ENCODE measurements around the gene SLU7. TPM values are rescaled to one million over a fixed set of nuclear protein-coding genes. Genes with fewer than 3 reads are reported as not detected.

Gene SLU7
- total RNA-seq, 1 experiment from 2014 or later = 33.3 TPM

- no CpG with 5 or more reads among the region's 4 CpGs for WGBS (ENCODE audit: extremely low coverage, insufficient read length, low lambda C conversion rate)
- Histone ChIP-seq H3K79me1 (ENCODE audit: insufficient read depth, low read depth, low read length, poor library complexity, severe bottlenecking) (no peaks in the 10 kb centered on the region), H3K9ac (ENCODE audit: extremely low read depth, insufficient read length, low read length) (no peak overlapping the region), H3K9me3 (ENCODE audit: control insufficient read depth, low read depth, low read length) (no peaks in the 10 kb centered on the region), H3K79me2 (ENCODE audit: insufficient read depth, low read length) (no peaks in the 10 kb centered on the region), H4K5ac (ENCODE audit: insufficient read length, low read depth, low read length) (no peak overlapping the region), H3K18ac (ENCODE audit: insufficient read length, low read depth, low read length) (no peak overlapping the region), H4K20me1 (ENCODE audit: control insufficient read depth, insufficient read depth, insufficient read length) (no peaks in the 10 kb centered on the region), H3K27me3 (ENCODE audit: insufficient read depth, low read length) (no peaks in the 10 kb centered on the region), H2AFZ (ENCODE audit: low read length) (no peak overlapping the region), H2BK120ac (ENCODE audit: low read depth, low read length, poor library complexity, severe bottlenecking) (no peak overlapping the region), H3T11ph (ENCODE audit: low read length) (no peak overlapping the region), H4K91ac (ENCODE audit: insufficient read length, low read depth, low read length) (no peak overlapping the region), H3K27ac (ENCODE audit: insufficient read length, low read depth, low read length) (no peak overlapping the region), H2BK12ac (ENCODE audit: insufficient read length, low read depth, low read length) (no peak overlapping the region), H3K14ac (ENCODE audit: insufficient read depth, low read length) (no peak overlapping the region), H4K8ac (replicated peaks; ENCODE audit: insufficient read length, low read depth, low read length) (no peak overlapping the region), H3K56ac (ENCODE audit: insufficient read length, low read depth, low read length) (no peak overlapping the region), H3K4ac (ENCODE audit: low read depth, low read length) (no peak overlapping the region), H2BK5ac (ENCODE audit: insufficient read length, low read length) (no peak overlapping the region), H3K23me2 (ENCODE audit: insufficient read length, low read depth, low read length, poor library complexity, severe bottlenecking) (no peaks in the 10 kb centered on the region), H2BK15ac (ENCODE audit: low read depth, low read length) (no peak overlapping the region), H3K4me1 (ENCODE audit: insufficient read depth, low read length) (no peaks in the 10 kb centered on the region), H2AK5ac (ENCODE audit: insufficient read length, low read length) (no peak overlapping the region), H2BK20ac (ENCODE audit: low read depth, low read length, poor library complexity, severe bottlenecking) (no peak overlapping the region), H3K4me2 (ENCODE audit: insufficient read depth, insufficient read length, low read length) (no peak overlapping the region), H3K23ac (ENCODE audit: insufficient read length, low read depth, low read length) (no peak overlapping the region)
- peaks cover 0 to 4% (median 0%) of the 10 kb centered on the region in 3 experiments; a peak in 2 of 7 replicates for H3K36me3 Mint-ChIP-seq (ENCODE audit: insufficient read depth in 1 of 3, low read depth in 3 of 3)
- DNase-seq = no peak
- peaks cover 5% of the 10 kb centered on the region for H3K27me3 Mint-ChIP-seq (ENCODE audit: low read depth)
- no peak overlapping the region for H3K4me3 Mint-ChIP-seq
- no peaks in the 10 kb centered on the region for H3K9me3 Mint-ChIP-seq
- no peak for TF ChIP-seq CTCF (conservative IDR thresholded peaks at IDR 0.05)
- H3K27ac Mint-ChIP-seq = no peak overlapping the region
- H3K4me1 Mint-ChIP-seq = peaks cover 8 to 13% of the 10 kb centered on the region in 2 experiments
Measured at GRCh38 chr5:160436017-160436416, 17.1 kb upstream of the SLU7 start.

Measured in H9 (cell line).